ENCODE data around the gene R3HDM4.

R3HDM4 gene

GRCh38 chr19:947707-948539 is 34.9 kb upstream of the R3HDM4 start:
- peak in 23 of 56 donors; percentile 6 to 67 (median 26) for DNase-seq

- peak in 1 of 56 donors; percentile 40 for DNase-seq
Observed at GRCh38 chr19:947090-947706, 34.2 kb upstream of the R3HDM4 start.

DNA sequence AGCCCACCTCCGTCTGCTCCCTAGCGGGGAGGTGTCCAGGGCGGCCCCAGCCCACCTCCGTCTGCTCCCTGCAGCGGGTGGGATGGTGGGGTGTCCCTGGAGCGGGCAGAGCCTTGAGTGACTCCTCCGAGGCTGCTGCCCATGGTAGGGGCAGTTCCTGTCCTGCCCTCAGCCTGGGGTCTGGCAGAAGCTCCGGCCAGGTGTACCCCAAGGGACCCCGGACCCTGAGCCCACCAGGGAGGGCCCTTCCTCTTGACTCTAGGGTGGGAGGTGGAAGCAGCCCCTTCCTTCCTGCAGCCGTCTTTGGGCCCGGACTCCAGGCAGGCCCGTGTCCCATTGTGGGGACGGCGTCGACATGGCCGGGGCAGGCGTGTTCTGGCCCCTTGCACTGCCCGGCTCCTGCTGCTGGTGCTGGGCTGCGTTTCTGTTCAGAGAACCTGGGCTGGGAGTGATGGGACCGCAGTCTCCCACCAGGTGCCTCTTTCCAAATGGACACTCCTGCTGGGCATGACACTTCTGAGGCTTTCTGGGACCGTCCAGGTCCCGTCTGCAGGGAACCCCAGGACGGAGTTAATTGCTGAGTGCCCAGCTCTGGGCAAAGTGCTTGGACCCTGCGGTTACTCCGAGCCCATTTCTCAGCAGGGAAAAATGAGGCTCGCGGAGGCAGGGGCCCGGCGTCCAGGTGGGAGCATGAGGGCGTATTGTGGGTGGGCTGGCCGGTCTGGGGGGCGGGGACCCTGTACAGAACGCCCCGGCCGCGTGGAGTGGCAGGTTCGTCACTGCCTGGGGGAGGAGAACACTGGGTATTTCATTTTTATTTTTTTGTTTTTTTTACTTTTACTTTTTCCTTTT is 32.6 kb upstream of the R3HDM4 start:
- DNase-seq = no peak

DNA sequence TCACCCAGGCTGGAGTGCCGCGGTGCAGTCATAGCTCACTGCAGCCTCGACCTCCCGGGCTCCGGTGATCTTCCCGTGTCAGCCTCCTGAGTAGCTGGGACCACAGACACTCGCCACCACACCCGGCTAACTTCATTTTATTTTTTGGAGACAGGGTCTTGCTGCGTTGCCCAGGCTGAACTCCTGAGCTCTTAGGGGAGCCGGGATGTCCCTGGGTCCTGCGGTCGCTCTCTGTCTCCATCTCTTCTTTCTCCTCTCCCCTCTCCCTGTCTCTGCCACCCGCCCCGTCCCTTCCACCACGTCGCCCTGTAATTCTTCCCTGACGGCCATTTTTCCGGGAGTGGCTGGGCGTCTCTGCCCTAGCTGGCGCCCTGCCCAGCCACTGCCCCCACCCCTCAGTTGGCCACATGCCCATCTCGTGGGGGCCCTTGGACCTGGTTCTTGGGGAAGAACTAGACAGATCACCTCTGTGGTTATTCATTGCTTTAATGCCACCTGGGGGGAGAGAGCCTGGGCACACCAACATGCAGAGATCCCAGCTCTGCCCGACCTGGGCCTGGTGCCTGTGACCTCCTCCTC is 31.7 kb upstream of the R3HDM4 start:
- DNase-seq = no peak

DNA sequence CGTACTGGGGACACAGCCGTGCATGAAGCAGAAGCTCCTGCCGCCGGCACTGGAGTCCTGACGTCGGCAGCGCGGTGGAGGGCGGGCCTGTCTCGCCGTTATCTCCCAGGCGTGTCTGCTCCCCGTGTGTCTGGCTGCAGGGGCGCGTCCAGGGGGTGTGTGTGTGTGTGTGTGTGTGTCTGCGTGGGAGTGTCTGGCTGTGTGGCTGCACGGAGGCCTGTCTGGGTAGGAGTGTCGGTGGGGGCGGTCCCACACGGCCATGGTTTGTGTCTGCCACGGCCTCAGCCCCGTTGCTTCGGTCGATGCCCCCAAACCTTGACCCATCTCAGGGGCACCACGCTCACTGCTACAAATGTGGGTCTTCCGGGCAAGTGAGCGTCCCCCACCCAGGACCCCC is 31.1 kb upstream of the R3HDM4 start:
- peak in 1 of 56 donors; percentile 25 for DNase-seq

- no peak for DNase-seq
Observed at GRCh38 chr19:943551-944170, 30.6 kb upstream of the R3HDM4 start.

DNA sequence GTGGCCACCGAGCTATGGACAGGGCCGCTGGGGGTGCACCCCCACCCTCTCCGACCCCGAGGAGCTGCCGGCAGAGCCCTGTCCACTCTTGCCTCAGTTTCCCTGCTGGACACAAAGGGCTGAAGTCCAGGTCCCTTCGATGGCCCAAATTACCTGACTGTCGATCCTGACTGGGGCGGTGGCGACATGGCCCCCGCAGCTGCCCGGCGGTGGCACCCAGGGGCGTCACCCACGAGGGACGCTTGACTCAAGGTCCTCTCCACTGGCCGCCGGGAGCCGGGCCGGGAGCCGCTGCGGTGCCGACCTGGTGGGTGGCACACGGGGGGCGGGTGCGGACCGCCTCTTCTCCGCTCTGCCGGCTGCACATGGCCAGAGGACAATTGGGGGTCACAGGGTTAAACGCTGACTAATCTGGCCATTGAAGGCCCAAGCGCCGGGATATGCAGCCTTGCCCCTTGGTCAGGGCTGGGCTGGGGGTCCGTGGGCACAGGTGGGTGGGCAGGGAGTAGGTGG is 29.2 kb upstream of the R3HDM4 start:
- no peak for DNase-seq

DNA sequence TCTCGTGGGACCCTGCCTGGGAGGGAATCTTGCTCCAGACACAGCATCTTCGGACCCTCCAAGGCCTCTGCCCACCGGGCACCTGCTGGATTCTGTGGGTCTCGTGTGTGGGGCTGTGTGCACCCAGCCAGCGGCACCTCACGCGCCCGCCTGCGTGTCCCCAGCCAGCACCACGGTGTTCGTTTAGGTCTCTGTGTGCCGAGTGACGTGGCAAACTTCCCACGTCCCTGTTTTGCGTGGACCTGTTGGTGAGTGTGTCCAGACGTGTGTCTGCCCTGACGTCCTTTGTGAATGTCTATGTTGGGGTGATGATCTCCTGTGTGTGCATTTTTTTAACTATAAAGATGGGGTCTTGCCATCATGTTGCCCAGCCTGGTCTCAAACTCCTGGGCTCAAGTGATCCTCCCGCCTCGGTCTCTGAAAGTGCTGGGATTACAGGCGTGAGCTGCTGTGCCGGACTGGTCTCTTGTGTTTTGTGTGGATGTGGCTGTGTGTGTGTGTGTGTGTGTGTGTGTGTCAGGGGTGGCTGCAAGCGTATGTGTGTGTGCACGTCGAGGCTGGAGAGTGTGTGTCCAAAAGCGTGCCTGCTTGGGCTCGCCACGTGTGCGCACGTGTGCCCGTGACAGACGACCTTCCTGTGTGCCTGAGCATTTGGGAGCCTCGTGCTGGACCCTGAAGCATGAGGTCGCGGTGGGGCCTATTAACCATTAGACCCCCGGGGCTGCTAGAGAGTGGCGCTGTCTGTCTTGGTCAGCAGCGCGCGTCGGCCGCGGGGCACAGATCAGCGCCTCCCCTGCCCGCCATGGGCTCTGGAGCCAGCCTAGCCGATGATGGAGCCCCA is 28.5 kb upstream of the R3HDM4 start:
- DNase-seq = no peak

DNA sequence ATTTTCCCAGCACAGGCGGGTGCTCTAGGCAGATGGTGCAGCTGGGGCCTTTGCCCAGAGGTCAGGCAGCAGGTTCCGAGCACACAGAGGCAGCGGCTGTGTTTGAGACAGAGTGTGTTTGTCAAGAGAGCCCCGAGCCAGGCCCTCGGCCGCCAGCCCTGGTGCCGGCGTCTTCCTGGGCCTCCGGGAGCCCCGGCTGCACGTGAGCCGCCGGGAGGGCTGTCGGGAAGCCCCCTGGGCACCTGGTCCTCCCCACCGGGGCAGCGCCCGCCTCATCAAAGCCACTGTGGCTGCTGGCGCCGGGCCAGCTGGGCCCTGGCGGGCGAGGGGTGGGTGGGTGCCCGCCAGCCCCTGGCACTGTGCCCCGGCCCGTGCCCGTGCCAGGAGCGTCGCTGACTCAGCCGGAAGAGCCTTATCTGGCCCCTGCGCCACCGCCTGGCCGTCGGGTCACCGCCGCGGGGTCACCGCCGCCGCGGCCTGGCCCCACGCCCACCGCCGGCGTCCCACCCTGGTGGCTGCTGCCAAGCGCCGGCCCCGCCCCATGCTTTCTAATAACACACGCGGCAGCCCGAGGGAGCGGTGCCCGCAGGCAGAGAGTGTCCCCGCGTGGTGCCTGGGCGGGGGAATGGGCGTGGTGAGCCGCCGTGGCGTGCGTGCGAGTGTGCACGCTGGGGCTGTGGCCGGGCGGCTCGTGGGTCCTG is 27.7 kb upstream of the R3HDM4 start:
- peak in 53 of 56 donors; percentile 13 to 94 (median 64) for DNase-seq

DNA sequence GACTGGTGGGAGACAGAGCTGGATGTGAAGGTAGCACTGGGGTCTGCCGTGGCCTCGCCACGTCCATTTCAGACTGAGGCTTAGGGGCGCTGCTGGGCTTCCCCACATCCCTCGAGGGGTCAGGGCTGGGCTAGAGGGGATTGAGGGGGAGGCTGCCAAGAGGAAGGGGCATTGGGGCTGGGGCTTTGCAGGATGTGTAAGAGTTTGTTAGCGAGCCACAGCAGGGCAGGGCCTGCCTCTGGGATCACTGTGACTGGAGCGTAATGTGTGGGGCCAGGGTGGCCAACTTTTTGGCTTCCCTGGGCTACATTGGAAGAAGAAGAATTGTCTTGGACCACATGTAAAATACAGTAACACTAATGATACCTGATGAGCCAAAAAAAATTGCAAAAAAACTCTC is 26.9 kb upstream of the R3HDM4 start:
- DNase-seq = no peak

DNA sequence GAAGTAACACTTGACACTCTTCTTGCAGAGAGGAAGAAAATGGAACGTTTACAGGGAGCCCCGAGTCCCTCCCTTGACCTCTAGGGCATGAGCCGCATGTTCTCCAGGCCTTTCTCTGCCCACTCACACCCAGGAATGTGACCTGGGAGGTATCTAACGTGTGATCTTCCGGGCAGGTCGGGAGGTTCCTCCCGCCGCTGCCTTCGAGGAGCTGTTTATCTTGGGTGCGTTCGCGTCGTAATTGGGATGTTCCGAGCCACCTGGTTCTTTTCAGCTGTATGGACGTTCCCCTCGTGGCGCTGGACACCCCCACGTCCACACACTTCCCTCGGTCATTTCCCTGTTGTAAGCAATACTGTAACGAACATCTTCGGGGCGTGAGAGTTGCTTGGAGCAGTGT is 26.4 kb upstream of the R3HDM4 start:
- DNase-seq = no peak

- no peak for DNase-seq
Observed at GRCh38 chr19:938233-938923, 25.4 kb upstream of the R3HDM4 start.

- DNase-seq = no peak
Observed at GRCh38 chr19:937259-937694, 24.3 kb upstream of the R3HDM4 start.

DNA sequence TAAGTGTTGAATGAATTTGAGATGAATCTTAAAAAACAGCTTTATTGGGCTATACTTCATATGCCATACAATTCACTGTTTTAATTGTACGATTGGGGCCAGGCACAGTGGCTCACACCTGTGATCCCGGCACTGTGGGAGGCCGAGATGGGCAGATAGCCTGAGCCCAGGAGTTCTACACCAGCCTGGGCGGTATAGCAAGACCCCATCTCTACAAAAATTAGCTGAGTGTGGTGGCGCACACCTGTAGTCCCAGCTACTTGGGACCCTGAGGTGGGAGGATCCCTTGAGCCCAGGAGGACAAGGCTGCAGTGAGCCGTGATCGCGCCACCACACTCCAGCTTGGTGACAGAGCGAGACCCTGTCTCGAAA is 23.1 kb upstream of the R3HDM4 start:
- no peak for DNase-seq

- peak in 50 of 56 donors; percentile 12 to 83 (median 58) for DNase-seq
Observed at GRCh38 chr19:934865-935479, 22.0 kb upstream of the R3HDM4 start.

GRCh38 chr19:934197-934840 is 21.3 kb upstream of the R3HDM4 start:
- DNase-seq = no peak

DNA sequence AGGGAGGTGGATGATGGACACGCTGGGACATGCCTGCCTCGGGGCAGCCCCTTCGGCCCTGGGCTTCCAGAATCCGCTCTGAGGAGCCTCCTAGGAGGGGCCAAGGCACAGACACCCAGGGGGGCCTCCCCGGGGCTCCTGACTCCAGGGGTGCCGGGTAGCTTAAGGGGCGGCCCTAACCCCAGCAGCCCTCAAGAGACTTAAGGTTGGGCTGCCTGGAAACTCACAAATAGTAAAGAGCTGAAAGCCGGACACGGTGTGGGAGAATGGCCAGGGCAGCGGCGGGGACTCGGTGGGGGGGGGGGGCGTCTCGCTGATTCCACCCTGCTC is 20.5 kb upstream of the R3HDM4 start:
- DNase-seq = no peak

All from amygdala (tissue), 56 donors.